HG03103 (cell line): ENCODE results near the gene IL18.
"Not testable (repeated sequence)": the region's sequence is repeated elsewhere in the genome, so short reads cannot be mapped to it uniquely, and the experiment has no call there.

Experiments used
- ATAC-seq: cut with Tn5 transposase; IDR thresholded peaks from one replicate; pipeline ENCODE4 v1.9.1; 2021; ENCODE audit warnings: low read depth; ENCODE audit not compliant: unreplicated experiment

The IL18 gene

DNA sequence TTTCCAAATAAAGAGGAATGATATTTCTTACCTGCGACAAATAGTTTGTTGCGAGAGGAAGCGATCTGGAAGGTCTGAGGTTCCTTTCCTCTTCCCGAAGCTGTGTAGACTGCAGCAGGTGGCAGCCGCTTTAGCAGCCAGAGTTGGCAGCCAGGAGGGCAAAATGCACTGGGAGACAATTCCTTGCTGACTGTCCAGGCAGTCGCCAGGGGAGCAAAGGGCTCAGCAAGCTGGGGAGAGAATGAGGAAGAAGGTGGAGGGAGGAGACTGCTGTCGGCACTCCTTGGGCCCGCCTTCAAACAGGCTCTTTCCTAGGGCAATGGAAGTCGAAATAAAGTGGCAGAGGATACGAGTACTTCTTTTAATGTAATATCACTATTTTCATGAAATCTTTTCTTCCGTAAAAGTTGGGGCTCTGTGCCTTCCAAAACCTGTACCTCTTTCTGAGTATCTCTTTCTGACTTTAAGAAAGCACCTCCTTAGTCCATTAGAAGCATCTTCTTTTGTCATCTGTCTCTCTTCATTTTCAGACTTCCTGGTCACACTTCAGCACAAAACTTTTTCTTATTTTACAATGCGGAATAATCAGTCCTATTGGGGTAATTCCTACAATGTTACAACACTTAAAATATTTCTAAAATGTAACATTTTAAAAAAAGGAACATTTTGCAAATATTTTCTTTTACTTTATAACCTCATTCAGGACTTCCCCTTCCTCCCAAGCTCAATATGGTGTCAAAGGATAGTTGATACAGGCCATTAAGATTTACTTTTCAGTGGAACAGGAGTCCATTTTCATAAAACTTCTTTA is at the start of gene IL18:
IL18 (minus strand) TSS at position 220 of the 811 bp plus-strand sequence. CDS start 9,041 bp downstream, outside the sequence.
- no peak for ATAC-seq

DNA sequence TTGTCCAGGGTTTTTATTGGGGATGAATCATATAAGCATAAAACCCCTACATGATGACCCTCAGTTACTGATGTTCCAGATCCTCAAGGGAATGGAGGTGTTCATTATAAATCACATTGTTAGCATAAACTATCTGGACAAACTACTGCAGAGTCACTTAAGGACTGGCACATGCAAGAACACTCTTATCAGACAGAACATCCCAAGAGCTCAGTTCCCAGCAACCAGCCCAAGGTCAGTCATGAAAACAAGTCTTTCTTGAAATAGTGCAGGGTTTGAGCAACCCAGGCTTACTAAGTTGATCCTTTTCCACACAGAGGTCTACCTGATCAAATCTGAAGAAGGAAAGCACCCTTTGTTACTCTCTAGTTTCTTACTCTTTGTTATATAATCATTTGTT is 48.8 kb upstream of the IL18 start:
- ATAC-seq: no peak

DNA sequence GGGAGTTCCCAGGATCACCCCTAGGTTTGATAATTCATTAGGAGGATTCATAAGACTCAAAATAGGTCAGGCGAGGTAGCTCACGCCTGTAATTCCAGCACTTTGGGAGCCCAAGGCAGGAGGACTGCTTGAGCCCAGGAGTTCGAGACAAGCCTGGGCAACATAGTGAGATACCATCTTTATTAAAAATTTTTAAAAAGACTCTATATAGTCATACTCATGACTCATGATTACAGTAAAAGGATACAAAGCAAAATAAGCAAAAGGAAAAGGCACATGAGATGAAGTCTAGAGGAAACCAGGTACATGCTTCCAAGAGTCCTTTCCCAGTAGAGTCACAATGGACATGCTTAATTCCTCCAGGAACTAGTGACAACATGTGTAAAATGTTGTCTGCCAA is 48.4 kb upstream of the IL18 start:
- ATAC-seq: no peak

DNA sequence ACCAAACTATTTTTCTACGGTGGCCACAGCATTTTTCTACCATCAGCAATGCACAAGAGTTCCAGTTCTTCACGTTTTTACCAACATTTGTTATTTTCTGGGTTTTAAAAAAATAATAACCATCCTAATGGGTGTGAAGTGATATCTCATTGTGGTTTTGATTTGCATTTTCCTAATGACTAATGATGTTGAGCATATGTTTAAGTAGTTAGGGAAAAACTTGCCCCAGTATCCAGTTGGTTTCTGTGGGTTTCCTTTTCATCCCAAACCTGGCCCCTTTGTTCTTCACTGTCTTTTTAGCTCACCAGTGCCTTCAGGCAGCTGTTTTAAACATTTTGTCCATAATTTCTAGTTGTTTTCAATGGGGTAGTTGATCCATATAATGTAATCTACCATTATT is 47.6 kb upstream of the IL18 start:
- no peak for ATAC-seq

DNA sequence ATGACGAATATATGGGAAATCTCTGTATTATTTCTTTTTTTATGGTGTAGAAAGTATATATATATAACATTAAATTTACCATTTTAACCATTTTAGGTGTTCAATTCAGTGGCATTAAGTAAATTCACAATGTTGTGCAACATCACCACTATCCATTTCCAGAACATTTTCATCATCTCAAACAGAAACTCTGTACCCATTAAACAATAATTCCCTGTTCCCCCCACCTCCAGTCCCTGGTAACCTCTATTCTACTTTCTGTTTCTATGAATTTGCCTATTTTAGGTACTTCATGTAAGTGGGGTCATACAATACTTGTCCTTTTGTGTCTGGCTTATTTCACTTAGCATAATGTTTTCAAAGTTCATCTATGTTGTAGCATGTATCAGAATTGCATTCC is 47.0 kb upstream of the IL18 start:
- no peak for ATAC-seq

DNA sequence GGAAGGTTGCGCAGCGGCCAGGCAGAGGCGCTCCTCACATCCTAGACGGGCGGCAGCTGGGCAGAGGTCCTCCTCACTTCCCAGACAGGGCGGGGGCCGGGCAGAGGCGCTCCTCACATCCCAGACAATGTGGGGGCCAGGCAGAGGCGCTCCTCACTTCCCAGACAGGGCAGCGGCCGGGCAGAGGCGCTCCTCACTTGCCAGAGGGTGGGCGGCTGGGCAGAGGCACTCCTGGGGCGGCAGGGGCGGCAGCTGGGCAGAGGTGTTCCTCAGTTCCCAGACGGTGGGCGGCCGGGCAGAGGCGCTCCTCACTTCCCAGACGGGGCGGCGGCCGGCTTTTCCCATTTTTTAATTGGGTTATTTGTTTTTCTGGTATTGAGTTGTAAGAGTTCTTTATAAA is 42.2 kb upstream of the IL18 start:
- ATAC-seq: no peak

DNA sequence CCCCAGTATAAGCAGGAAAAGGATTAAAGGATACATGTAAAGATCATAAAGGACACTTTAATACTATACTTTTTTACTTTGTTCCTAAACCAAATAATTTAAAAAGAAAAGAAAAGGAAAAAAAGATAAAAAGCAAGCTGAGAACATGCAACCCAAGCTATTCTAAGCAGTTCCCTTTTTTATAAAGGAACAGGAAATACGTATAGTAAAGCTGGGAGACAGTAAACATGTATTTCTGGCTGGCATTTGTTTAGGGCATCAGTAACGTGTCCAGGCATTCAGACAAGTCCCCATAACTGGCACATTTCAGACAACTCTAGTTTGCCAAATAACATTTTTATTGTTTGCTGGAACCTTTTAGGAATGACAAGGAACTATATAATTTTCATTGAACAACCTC is 36.4 kb upstream of the IL18 start:
- ATAC-seq: no peak

DNA sequence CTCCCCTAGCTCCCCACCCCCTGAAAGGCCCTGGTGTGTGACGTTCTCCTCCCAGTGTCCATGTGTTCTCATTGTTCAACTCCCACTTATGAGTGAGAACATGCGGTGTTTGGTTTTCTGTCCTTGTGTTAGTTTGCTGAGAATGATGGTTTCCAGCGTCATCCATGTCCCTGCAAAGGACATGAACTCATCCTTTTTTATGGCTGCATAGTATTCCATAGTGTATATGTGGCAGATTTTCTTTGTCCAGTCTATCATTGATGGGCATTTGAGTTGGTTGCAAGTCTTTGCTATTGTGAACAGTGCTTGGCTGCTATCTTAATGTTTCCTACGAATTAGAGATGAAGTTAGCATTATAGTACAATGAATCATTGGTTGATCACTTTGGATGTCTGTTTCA is 35.2 kb upstream of the IL18 start:
- not testable (repeated sequence) for ATAC-seq

DNA sequence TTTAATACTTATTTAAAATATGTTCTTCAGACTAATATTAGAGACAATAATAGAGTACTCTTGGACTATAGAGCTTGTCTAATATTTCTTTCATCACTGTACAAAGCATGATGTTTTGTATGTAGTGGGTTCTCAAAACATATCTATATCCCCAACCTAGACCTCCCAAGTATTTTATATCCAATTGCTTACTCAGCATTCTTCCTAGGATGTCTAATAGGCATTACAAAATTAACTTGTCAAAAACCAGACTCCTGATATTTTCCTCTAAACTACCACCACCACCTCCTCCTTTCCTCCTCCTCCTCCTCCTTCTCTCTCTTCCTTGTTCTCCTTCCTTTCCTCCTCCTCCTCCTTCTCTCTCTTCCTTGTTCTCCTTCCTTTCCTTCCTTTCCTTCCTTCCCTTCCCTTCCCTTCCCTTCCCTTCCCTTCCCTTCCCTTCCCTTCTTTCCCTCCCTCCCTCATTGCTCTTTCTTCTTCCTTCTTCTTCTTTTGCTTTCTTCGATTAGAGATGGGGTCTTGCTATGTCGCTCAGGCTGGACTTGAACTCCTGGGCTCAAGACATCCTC is 32.7 kb upstream of the IL18 start:
- ATAC-seq: no peak

DNA sequence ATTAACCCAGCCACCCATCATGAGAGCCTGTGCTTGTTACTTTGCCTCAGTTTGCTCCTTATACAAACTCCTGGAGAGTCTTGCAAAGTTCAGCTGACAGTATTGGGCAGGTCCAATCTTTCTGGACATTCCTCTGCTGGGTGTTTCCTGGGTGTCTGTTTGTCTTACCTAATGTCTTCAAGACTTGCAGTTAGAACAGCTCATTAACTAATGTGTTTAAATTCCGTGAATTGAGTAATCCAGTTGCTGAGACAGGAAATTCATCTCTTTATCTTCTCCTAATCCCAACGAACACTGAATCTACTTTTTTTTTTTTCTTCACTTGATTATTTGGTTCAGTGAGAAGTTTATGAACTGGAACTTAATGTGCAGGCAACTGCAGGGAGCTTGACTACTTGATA is 32.1 kb upstream of the IL18 start:
- no peak for ATAC-seq

DNA sequence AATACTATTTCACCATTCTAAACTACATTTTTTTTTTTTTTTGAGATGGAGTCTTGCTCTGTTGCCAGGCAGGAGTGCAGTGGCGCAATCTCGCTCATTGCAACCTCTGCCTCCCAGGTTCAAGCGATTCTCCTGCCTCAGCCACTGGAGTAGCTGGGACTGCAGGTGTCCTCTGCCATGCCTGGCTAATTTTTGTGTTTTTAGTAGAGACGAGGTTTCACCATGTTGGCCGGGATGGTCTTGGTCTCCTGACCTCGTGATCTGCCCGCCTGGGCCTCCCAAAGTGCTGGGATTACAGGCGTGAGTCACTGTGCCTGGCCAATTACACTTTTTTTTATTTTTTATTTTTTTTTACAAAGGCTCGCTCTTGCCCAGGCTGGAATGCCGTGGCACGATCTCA is 31.2 kb upstream of the IL18 start:
- ATAC-seq: not testable (repeated sequence)

DNA sequence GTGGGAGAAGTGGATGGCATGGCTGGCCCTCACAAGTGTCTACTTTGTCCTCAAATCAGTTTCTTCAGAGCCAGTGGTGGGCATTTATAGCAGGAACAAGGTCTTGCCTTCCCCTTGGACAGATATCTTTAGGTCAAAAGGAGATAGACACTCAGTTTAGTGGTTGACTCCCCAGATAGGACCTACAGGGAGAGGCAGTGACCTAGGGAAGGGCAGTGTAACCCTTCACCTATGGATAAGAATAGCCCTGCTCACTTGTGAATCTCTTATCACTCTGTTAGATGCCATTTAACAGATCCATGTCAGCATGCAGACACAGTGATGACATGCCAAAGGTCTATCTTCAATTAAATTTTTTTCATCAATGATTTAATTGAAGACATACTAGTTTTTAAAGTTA is 22.4 kb upstream of the IL18 start:
- ATAC-seq: no peak

DNA sequence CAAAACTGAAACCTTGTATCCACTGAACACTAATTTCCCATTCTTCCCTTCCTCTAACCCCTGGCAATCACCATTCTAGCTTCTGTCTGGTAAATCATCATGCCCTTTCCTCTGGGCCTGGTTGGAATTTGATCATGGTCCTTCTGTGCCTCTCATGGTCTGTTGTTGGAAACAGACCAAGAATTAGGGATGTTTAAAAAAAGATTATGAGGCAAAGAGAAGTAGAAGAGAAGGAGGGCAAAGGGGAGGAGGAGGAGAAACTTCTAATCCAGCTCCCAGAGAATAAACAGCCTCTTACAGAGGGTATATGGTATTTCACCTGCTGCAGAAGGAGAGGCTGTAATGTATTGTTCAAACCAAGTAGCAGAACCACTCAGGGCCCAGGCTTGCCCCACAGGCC is 22.0 kb upstream of the IL18 start:
- no peak for ATAC-seq

DNA sequence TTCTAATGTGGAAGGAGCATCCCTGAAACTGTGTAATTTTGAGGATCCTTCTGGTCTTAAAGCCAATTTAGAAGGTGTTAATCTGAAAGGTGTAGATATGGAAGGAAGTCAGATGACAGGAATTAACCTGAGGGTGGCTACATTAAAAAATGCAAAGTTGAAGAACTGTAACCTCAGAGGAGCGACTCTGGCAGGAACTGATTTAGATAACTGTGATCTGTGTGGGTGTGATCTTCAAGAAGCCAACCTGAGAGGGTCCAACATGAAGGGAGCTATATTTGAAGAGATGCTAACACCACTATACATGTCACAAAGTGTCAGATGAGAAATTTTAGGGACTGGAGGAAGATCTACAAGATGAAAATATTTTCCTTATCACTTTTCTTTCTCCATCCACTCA is 19.0 kb upstream of the IL18 start:
- no peak for ATAC-seq

DNA sequence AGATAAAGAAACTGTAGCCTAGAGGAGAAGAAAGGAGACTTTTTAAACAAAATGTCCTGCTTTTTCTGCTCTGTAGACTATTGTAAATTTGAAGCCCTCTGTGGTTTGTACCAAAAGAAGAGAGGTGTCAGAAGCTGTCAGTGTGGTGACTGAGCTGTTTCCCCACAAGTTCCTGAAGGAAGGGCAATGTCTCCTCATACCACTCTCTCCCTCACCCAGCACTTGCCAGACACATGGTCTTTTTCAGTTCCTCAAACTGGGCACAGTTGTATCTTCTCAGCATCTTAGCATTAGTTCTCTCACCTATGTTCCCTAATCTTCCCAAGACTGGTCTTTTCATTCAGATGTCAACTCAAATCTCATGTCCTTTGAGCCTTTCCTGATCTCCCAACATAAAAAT is 15.7 kb upstream of the IL18 start:
- no peak for ATAC-seq

DNA sequence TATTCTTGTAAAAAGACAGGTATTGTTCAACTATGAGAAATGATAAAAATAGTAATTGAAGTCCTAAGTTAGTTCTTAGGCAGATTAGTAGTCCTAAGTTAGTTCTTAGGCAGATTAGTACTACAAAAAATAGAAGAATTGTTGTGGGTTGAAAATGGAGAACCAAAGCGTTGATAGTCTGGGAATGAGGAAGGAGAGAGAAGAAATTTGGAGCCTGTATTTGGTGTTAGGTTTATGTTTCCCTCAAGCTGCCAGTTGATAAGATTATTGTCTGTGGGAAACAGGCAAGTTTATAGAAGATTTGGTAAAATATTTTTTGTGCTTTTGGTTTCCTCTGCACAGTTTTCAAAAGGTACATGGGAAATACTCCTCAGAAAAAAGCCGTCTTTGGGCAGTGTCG is 15.0 kb upstream of the IL18 start:
- ATAC-seq: no peak

DNA sequence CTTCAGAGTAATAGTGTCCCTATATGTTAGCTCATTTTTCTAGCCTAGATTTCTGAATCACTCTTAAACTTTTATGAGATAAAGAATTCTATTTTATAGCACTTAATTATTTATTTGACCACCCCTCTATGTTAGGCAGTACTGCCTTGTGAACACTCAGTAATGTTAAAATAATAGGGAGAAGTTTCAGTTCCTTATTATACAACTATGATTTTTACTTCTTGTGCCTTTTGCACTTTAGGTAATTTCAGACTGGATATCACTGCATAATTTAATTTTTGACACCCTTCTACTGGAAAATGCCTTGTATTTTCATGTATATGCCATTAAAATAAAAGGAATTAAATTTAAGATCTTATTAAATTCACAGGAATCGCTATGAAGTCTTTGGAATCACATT is 14.5 kb upstream of the IL18 start:
- ATAC-seq: no peak

DNA sequence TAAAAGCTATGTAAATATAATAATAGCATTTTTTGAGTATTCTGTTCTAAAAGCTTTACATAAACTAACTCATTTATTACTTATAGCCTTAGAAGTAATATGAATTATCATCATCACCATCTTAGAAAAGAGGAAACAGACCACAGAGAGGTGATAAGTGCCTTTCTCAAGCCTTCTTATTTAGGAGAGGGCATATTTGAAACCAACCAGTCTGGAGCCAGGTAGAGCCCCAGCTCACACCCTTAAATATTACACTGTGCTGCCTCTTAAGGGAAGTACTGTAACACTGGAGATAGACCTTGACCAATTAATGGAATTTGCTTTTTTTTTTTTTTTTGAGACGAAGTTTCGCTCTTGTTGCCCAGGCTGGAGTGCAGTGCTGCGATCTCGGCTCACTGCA is 13.7 kb upstream of the IL18 start:
- ATAC-seq: no peak

DNA sequence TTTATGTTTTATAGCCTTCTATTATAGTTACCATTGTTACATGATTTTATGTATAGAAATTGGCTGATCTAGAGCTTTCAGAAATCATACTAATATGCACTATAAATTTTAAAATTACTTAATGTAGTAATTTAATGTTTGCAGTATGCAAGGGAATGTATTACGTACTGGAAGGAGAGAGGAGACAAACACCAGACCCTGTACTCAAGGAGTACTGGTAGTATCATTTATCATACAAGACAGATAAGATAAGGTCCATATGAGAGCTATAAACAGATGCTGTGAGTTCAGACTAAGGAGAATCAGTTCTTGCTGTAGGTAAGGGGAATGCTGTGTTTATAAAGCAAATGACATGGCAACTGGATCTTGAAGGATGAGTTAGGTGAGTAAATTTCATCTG is 12.2 kb upstream of the IL18 start:
- ATAC-seq: no peak

DNA sequence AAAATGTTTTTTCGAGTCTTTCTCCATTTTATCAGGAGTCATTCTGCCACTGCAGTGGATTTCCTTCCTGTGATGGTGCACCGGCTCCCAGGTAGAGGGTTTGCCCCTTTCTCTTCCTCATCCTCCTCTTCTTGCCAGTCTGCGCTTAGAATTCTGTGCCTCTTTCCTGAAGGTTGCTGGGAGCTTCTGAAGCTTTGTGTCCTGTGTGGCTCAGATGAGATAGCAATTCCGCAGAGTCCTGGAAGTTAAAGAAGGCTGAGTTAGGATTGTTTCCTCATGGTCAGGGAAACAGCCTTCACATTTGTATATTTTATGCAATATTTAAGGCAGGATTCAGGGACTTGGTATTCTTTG is 11.7 kb upstream of the IL18 start:
- no peak for ATAC-seq

DNA sequence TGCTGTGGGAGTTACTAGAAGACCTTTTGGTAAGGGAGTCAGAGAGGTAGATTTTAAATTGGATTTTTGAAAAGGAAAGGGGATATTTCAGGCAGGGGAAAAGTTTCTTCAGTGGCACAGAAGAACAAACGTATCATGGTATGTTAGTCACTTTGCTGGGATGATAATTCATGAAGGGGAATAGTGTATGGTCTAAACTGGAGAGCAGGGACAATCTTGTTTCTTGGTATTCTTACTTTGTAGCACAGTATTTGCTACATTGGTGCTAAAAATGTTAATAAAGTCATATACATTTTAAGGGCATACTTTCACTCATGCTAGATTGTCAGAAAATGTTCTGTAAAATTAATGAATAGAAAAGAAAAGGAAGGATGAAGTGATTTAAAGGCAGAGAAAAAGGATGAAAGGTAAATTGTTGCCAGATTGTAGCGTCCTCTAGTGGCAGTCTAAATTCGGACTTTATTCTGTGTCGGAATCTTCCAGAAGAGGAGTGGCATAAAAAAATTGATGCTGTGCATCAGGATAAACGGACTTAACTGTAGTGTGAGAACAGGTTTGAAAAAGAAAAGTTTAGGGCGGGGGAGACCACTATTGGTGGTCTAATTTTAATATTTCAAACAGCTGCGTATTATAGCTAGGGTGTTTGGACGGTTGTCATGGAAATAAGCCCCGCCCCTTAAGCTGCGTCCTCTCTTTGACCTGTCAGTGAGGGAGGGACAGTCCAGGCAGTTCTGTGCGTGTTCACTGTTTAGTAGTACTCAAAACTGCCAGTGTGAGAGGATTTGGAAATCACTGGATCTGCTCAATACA is 11.1 kb upstream of the IL18 start, which contains the start of gene BCO2:
BCO2 (plus strand) TSS at position 724 of the 810 bp plus-strand sequence. CDS start 90 bp downstream, outside the sequence.
- ATAC-seq: no peak

DNA sequence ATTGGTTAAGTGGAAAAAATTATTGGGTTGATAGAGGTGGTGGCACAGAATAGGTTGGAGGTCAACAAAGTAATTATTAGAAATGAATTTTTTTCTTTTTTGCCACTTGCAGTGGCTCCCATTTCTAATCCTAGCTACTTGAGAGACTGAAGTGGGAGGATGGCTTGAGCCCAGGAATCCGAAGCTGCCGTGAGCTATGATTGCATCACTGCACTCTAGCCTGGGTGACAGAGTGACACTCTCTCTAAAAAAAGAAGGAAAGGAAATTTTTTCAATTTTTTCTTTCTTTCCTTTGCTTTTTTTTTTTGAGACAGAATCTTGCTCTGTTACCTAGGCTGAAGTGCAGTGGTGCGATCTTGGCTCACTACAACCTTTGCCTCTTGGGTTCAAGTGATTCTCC is 9.3 kb upstream of the IL18 start:
- no peak for ATAC-seq
